Coronary artery (tissue), 2 donors: ENCODE measurements around the gene CDC25A.
A peak's percentile ranks its signal among the peaks of the same experiment; 100 is the strongest.

Experiments used
- DNase-seq: peaks from one replicate; pipeline ENCODE4 v3.0.0-alpha.2; 2017; ENCODE audit warnings: low spot score
- H3K27ac ChIP-seq, 2 donors: fragments of 200-600 bp; sonication (generic); one replicate each; pipeline ENCODE4 v1.5.1; 2016 to 2019
- H3K4me3 ChIP-seq: fragments of 200-600 bp; sonication (generic); 2 replicates; pipeline ENCODE4 v1.5.1; 2016; ENCODE audit warnings: mild to moderate bottlenecking, moderate library complexity
- CTCF ChIP-seq: fragments of 200-600 bp; sonication (generic); IDR thresholded peaks from one replicate; pipeline ENCODE4 v1.5.1; 2019; ENCODE audit warnings: antibody characterized with exemption

Gene CDC25A

GRCh38 chr3:48185129-48185528 lies 3.1 kb downstream of the CDC25A start:
- H3K4me3 ChIP-seq, result no peak overlapping the region
- TF ChIP-seq CTCF, result no peak
- no peak for DNase-seq
- H3K27ac ChIP-seq, result no peak overlapping the region

- Histone ChIP-seq H3K27ac (no peak overlapping the region), H3K4me3 (no peak overlapping the region)
- DNase-seq, result no peak
- no peak for TF ChIP-seq CTCF
Measured at GRCh38 chr3:48184299-48184698, 3.9 kb downstream of the CDC25A start.

- DNase-seq, result no peak
- H3K27ac ChIP-seq, result no peak overlapping the region
- H3K4me3 ChIP-seq, result no peak overlapping the region
- TF ChIP-seq CTCF, result no peak
Measured at GRCh38 chr3:48180531-48181253, 7.5 kb downstream of the CDC25A start.

GRCh38 chr3:48180021-48180420 lies 8.2 kb downstream of the CDC25A start:
- no peak for DNase-seq
- TF ChIP-seq CTCF, result no peak
- H3K4me3 ChIP-seq, result no peak overlapping the region
- no peak overlapping the region for H3K27ac ChIP-seq

- DNase-seq, result no peak
- Histone ChIP-seq H3K27ac (no peak overlapping the region), H3K4me3 (no peak overlapping the region)
- TF ChIP-seq CTCF, result no peak
Measured at GRCh38 chr3:48178072-48178471, 10.1 kb downstream of the CDC25A start.

GRCh38 chr3:48157950-48158376 lies 30.3 kb downstream of the CDC25A start:
- Histone ChIP-seq H3K27ac (no peak overlapping the region), H3K4me3 (no peak overlapping the region)
- no peak for DNase-seq
- peak; percentile 71 for TF ChIP-seq CTCF

GRCh38 chr3:48157202-48157840 lies 30.9 kb downstream of the CDC25A start:
- TF ChIP-seq CTCF, result no peak
- no peak overlapping the region for H3K4me3 ChIP-seq
- H3K27ac ChIP-seq, result no peak overlapping the region
- DNase-seq, result no peak
